Testis (tissue), 2 donors: Measurements from ENCODE around the gene SPTBN4.

Experiments used
- CTCF ChIP-seq, 3 experiments: fragments of 450-650 bp in 2 of 3; fragments of 200-600 bp in 1 of 3; sonication (generic) in 1 of 3; IDR thresholded peaks; one replicate each; pipeline ENCODE4 v1.5.1; 2016 to 2019; ENCODE audit warnings: antibody characterized with exemption in 3 of 3, mild to moderate bottlenecking in 2 of 3, moderate library complexity in 1 of 3
- POLR2A ChIP-seq: fragments of 450-650 bp; IDR thresholded peaks from one replicate; pipeline ENCODE4 v1.6.1; 2017; ENCODE audit warnings: antibody characterized with exemption, mild to moderate bottlenecking, moderate library complexity

GRCh38 chr19:40590464-40591265 is 123.9 kb downstream of the SPTBN4 start:
- no peak for TF ChIP-seq CTCF (IDR thresholded peaks at IDR 0.05)
- TF ChIP-seq POLR2A = no peak
